Endothelial cell of coronary artery (primary cell): Measurements from ENCODE around the gene E2F4. TPM values are rescaled to one million over a fixed set of nuclear protein-coding genes. Genes with fewer than 3 reads are reported as not detected.

Experiments
- total RNA-seq: library from RNA; depleted of rRNA; stranded (reverse); fragments of >200 nt; gene quantifications from 2 replicates; pipeline ENCODE4 v1.2.3, GENCODE V29; 2014

E2F4 gene
- total RNA-seq, result 51.1 and 61.8 TPM in 2 replicates

GRCh38 chr16:67191995-67192681 is at the start of gene E2F4:
Gene E2F4, plus strand, starts transcription at chr16:67192155. Its CDS starts 73 bp downstream, at chr16:67192228.

GRCh38 chr16:67150833-67151396 is 41.0 kb upstream of the E2F4 start, which contains the start of gene B3GNT9:
Gene B3GNT9, minus strand, starts transcription at chr16:67150998. Its CDS starts 513 bp downstream, at chr16:67150485.

GRCh38 chr16:67164599-67165061 is 27.3 kb upstream of the E2F4 start, which contains the start of gene HSF4:
Gene HSF4, plus strand, starts transcription at chr16:67164745. Its CDS starts 67 bp downstream, at chr16:67164812.

GRCh38 chr16:67170168-67170948 is 21.6 kb upstream of the E2F4 start, which contains the start of gene NOL3:
Gene NOL3, plus strand, starts transcription at chr16:67170538.

GRCh38 chr16:67183627-67184452 is 8.1 kb upstream of the E2F4 start, which contains the start of gene MATCAP1:
Gene MATCAP1, minus strand, starts transcription at chr16:67183963. Its CDS starts 3,353 bp downstream, at chr16:67180610.

GRCh38 chr16:67190041-67190440 is 1.9 kb upstream of the E2F4 start, which contains the start of gene EXOC3L1:
Gene EXOC3L1, minus strand, starts transcription at chr16:67190136. Its CDS starts 460 bp downstream, at chr16:67189676.

GRCh38 chr16:67199011-67199807 is 7.3 kb downstream of the E2F4 start, which contains the start of gene ELMO3:
Gene ELMO3, plus strand, starts transcription at chr16:67199131. Its CDS starts 196 bp downstream, at chr16:67199327.

GRCh38 chr16:67226804-67227566 is 35.0 kb downstream of the E2F4 start, which contains the start of gene TMEM208:
Gene TMEM208, plus strand, starts transcription at chr16:67227130. Its CDS starts 89 bp downstream, at chr16:67227219.

GRCh38 chr16:67247192-67248072 is 55.5 kb downstream of the E2F4 start, which contains the start of gene FHOD1:
Gene FHOD1, minus strand, starts transcription at chr16:67247481. Its CDS starts 71 bp downstream, at chr16:67247410.

Other genes with a start within 250 kb of the E2F4 start
- gene CES3, start 230.9 kb upstream of the E2F4 start, total RNA-seq, result 0.09 and 0.19 TPM in 2 replicates
- gene CES4A, start 203.6 kb upstream of the E2F4 start, total RNA-seq, result 0.54 and 0.56 TPM in 2 replicates
- 96.9 and 97.7 TPM in 2 replicates for gene CBFB, start 163.0 kb upstream of the E2F4 start, total RNA-seq
- gene PHAF1, start 82.2 kb upstream of the E2F4 start, total RNA-seq, result 10.3 and 12.0 TPM in 2 replicates
- gene B3GNT9, start 41.2 kb upstream of the E2F4 start, total RNA-seq, result 3.7 and 7.8 TPM in 2 replicates
- gene TRADD, start 32.2 kb upstream of the E2F4 start, total RNA-seq, result 13.9 and 17.1 TPM in 2 replicates
- 4.7 and 6.4 TPM in 2 replicates for gene FBXL8, start 32.2 kb upstream of the E2F4 start, total RNA-seq
- 0.45 and 3.2 TPM in 2 replicates for gene HSF4, start 27.4 kb upstream of the E2F4 start, total RNA-seq
- gene NOL3, start 21.6 kb upstream of the E2F4 start, total RNA-seq, result 7.7 and 13.8 TPM in 2 replicates
- gene MATCAP1, start 8.2 kb upstream of the E2F4 start, total RNA-seq, result 18.4 and 18.9 TPM in 2 replicates
- gene EXOC3L1, start 2.0 kb upstream of the E2F4 start, total RNA-seq, result 2.4 and 9.1 TPM in 2 replicates
- 0.72 and 1.2 TPM in 2 replicates for gene ELMO3, start 7.0 kb downstream of the E2F4 start, total RNA-seq
- gene TMEM208, start 35.0 kb downstream of the E2F4 start, total RNA-seq, result 18.4 and 29.7 TPM in 2 replicates
- gene FHOD1, start 55.3 kb downstream of the E2F4 start, total RNA-seq, result 26.5 and 29.4 TPM in 2 replicates
- 0.81 and 0.85 TPM in 2 replicates for gene SLC9A5, start 56.8 kb downstream of the E2F4 start, total RNA-seq
- 26.9 and 27.6 TPM in 2 replicates for gene PLEKHG4, start 87.4 kb downstream of the E2F4 start, total RNA-seq
- under 0.01 and 0.09 TPM in 2 replicates for gene KCTD19, start 134.6 kb downstream of the E2F4 start, total RNA-seq
- 0.28 and 2.7 TPM in 2 replicates for gene LRRC36, start 134.7 kb downstream of the E2F4 start, total RNA-seq
- 0.18 and 0.28 TPM in 2 replicates for gene TPPP3, start 201.3 kb downstream of the E2F4 start, total RNA-seq
- 5.9 and 6.0 TPM in 2 replicates for gene ZDHHC1, start 224.3 kb downstream of the E2F4 start, total RNA-seq
- not detected in 2 replicates for gene HSD11B2, start 239.0 kb downstream of the E2F4 start, total RNA-seq